Stimulated activated CD4-positive, alpha-beta T cell treated with anti-CD3 and anti-CD28 coated beads, Interleukin-15, amount 100 ng/mL, for 48 hours (primary cell): ENCODE results near the gene SFXN5.
"Not testable (repeated sequence)": the region's sequence is repeated elsewhere in the genome, so short reads cannot be mapped to it uniquely, and the experiment has no call there.

ENCODE experiments used
- DNase-seq, 2 donors: peaks; one replicate each; pipeline ENCODE4 v3.0.0-alpha.2; 2020; ENCODE audit warnings: low read depth in 2 of 2

Gene SFXN5

DNA sequence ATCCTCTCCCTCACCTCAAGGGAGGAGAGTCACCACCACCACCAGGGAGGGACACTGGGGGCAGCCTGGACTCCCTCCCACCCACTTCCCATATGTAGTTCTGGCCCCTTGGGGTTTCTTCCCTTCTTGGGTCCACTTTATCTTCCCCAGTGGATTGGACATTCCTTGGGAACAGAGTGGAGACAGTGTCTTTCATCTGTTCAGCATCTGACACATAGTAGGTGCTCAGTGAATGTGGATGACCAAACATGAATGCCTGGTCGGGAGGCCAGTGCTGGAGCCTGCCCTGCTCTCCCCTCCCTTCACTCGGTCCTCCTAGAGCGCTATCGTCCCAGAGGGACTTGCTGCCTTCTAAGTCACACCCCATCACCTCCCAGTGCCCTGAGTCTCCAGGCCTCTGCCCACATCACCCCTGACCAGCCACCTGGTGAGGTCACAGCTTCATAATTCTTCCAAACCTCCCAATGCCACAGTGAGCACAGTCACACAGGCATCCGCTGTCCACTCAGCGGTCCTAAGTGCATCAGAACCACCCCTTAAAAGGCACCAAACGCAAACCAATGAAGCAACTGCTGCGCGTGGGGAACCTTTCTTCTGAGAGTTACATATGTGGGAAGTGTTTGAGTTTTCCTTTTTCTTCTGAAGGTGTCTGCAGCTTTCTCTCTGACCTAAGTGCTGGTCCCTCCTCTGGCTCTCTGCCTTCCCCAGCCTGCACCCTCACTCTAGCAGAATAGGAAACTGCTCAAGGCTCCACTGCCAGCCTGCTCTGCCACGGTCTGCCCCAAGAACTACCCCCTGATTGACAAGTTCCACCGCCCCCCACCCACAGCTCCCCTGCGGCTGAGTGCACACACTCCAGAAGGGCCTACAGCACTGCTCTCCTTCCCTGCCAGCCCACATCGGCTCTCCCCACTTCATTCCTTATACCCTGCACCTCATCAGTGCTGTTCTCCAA lies 7.2 kb upstream of the SFXN5 start:
- no peak for DNase-seq

GRCh38 chr2:73077424-73077795 lies 5.9 kb upstream of the SFXN5 start:
- DNase-seq = no peak

DNA sequence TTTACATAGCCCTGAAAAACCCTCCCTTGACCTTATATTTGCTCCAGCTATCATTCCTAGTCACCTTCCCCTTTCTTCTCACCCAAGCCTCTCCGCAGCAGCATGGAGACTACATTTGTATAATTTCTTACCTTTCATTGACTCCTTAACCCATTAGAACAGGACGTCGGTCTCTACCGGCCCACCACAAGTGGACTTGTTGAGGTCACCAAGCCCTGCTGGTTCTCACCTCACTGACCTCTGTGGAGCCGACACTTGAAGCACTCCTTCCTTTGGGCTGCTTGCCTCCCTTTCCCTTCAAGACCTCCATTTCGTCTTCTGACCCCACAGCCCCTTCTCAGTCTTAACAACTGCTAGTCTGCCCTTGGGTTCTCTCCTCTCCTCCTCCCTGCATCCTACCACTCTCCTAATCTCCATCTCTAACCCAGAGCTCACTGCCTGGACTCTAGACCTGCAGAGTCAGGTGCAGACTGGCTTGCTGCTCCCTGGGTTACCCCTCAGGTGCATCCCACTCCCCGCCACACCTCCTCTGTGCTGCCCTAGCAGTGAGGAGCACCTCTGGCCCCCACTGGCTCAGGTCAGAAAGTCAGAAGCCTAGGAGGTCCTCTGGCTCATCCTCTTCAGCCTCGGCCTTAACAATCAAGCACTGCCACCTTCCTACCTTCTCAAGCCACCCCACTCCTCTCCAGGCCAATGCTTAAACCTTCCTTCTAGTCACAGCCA lies 5.3 kb upstream of the SFXN5 start:
- DNase-seq = no peak

- no peak for DNase-seq
Measured at GRCh38 chr2:73075477-73076373, 4.2 kb upstream of the SFXN5 start.

- no peak for DNase-seq
Measured at GRCh38 chr2:73074110-73075069, 2.9 kb upstream of the SFXN5 start.

DNA sequence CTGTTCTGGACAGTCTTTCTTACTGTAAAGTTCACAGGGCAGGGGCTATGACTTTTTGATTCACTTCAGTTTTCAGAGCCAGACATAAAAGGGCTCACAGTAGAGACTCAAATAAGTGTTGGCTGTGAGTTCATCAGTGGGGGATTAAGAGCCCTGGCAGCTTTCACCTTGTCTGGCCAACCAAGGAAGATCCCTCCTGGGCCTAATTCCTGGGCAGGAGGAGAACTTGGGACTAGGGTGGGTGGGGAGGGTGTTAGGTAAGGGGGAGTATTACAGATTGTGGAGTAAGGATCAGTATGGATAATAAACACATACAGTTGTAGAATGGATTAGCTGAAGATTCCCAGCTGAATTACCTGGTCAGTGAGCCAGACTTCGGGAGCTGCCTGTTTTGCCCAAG lies 904 bp upstream of the SFXN5 start:
- no peak for DNase-seq

- no peak for DNase-seq
Measured at GRCh38 chr2:73072129-73072395, 550 bp upstream of the SFXN5 start.

DNA sequence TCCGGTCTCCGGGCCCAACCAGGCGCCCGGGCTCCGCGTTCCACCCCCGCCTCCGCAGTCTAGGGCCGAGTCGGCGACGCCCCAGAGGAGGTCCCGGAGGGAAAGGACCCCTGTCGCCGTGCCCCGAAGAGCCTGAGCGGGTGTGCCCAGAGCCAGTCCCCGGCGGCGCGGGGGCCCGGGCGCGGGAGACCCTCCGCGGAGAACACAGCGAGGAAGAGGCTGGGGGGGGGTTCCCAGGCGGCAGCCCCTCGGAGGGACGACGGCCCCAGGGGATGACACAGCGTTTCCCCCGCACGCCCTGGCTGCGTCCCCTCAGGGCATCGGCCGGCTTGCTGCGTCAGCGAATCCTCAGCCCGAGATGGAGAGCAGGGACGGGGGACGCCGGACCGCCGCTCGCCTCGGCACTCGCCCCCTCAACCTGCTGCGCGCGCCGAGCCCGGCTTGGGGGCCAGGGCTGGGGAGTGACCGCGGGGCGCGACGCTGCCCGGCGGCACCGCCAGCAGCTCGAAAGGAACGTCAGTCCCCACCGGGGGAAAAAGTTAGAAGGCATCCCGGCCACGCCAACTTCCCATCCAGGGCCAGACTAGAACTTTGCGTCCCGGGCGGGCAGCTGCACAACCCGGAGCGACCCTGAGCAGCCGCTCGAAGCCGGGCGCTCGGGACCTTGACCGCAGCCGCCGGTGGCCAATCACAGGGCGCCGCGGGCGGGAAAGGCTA lies 711 bp downstream of the SFXN5 start:
- peak; percentile 35 to 42 for DNase-seq

DNA sequence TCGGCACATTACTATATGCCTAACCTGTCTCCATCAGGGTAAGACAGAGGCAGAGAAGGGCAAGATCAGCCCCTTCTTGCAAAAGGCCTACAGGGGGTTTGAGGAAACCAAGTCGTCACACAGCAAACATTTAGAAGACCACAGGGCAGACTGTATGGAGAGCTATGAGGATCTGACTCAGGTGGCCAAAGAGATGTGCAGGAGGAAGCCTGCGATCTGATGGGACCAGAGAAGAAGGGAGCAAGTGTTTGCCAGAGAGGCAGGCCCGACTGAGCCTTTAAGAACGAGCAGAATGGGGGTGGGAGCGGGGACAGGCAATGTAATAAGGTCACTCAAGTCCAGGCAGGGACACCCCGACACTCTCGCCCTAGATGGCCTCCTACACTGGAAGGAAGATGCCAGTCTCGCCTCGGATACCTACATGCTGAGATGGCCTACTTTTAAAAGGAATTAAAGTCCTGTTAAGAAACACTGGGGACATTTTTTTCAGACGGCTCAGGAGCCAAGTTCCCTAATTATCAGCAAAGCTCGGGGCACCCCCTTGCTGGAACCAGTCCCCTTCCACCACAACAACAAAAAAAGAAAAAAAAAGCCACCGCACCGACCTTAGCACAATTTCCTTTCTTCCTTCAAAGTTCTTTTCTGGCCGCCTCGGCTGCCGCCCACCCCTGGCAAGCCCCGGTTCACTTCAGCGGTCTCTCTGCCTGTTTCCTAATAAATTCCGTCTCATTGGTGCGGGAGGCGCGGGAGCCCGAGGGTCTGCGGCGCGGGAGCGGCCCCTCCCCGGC lies 1.5 kb downstream of the SFXN5 start:
- no peak for DNase-seq

GRCh38 chr2:73069041-73069854 lies 2.3 kb downstream of the SFXN5 start:
- no peak for DNase-seq

GRCh38 chr2:73068147-73068546 lies 3.4 kb downstream of the SFXN5 start:
- no peak for DNase-seq

- DNase-seq = no peak
Measured at GRCh38 chr2:73067043-73067442, 4.5 kb downstream of the SFXN5 start.

DNA sequence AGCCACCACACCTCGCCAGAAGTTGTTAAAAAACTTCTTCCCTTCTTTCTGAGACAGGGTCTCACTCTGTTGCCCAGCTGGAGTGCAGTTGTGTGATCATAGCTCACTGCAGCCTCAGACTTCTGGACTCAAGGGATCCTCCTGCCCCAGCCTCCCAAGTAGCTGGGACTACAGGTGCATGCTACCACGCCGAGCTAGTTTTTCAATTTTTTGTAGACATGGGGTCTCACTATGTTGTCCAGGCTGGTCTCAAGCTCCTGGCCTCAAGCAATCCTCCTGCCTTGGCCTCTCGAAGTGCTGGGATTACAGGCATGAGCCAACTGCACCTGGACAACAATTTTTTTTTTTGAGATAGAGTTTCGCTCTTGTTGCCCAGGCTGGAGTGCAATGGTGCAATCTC lies 6.4 kb downstream of the SFXN5 start:
- DNase-seq = not testable (repeated sequence)

- no peak for DNase-seq
Measured at GRCh38 chr2:73063909-73064875, 7.3 kb downstream of the SFXN5 start.

GRCh38 chr2:73063472-73063871 lies 8.0 kb downstream of the SFXN5 start:
- DNase-seq = no peak

DNA sequence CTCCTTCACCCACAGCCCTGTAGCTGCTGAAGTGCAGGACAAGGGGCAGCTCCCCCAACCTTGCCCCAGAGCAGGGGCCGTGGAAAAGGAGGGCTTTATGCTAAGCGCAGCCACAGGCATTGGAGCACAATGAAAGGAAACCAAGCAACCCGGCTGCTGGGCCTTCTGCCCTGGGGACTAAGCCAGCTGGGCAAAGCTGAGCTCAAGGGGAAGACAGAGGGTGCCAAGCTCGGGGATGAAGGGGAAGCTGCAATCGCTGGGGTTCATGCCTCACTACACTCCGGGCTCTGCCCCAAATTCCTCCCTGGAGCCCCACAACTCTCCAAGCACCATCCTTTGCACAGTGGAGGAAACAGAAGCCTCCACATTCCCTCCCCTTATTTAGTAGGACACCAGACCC lies 12.4 kb downstream of the SFXN5 start:
- DNase-seq = no peak

- DNase-seq = no peak
Measured at GRCh38 chr2:73054980-73055379, 16.5 kb downstream of the SFXN5 start.
